ENCODE measurements around the gene NIT2.
"Not testable (repeated sequence)": the region's sequence is repeated elsewhere in the genome, so short reads cannot be mapped to it uniquely, and the experiment has no call there.

Gene NIT2

DNA sequence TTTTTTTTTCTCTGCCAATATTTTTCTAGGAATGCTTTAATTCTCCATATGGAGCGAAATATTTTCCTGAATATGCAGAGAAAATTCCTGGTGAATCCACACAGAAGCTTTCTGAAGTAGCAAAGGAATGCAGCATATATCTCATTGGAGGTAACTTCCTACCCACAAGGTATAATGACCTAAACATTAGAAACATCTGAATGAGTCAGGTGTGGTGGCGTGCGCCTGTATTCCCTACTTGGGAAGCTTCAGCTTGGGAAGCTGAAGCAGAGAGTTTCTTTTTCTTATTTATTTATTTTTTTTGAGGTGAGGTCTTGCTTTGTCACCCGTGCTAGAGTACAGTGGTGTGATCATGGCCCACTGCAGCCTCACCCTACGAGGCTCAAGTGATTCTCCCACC, 5.2 kb downstream of the NIT2 start:
- DNase-seq = no peak

DNA sequence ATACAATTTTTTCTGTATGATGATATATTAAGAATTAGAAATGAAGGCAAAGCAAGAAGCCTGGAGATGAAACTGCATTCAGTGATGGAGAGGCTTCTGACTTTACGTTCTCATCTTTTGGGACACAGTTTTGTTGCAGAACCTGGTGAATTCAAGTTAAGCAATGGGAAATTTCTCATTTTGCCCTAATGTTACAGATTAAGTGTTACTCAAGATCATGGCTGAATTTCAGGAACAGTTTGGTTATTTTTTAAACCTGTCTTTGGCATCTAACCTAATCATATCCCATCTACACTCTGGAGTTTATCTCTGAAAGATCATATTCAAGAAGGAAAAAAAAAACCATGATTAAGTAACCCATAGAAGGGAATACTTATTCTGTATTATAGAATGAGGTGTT, 6.0 kb downstream of the NIT2 start:
- no peak for DNase-seq

DNA sequence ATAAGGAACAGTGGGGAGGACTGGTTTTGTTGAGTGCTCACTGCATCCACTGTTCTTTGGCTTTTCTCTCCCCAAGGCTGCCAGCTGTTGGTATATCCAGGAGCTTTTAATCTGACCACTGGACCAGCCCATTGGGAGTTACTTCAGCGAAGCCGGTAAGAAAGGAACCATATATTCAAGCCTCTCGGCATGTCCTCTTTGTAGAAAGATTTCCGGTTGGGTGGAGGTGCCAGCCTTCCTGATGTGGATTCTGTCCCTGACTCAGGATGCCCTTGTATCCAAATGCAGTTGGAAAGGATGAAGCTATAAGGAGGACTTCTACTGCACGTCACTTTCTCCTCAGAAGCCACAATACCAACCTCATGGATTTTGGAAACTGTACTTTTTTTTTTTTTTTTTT, 14.2 kb downstream of the NIT2 start:
- no peak for DNase-seq

DNA sequence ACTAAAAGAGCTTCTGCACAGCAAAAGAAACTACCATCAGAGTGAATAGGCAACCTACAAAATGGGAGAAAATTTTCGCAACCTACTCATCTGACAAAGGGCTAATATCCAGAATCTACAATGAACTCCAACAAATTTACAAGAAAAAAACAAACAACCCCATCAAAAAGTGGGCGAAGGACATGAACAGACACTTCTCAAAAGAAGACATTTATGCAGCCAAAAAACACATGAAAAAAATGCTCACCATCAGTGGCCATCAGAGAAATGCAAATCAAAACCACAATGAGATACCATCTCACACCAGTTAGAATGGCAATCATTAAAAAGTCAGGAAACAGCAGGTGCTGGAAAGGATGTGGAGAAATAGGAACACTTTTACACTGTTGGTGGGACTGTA, 17.2 kb downstream of the NIT2 start:
- DNase-seq = not testable (repeated sequence)

DNA sequence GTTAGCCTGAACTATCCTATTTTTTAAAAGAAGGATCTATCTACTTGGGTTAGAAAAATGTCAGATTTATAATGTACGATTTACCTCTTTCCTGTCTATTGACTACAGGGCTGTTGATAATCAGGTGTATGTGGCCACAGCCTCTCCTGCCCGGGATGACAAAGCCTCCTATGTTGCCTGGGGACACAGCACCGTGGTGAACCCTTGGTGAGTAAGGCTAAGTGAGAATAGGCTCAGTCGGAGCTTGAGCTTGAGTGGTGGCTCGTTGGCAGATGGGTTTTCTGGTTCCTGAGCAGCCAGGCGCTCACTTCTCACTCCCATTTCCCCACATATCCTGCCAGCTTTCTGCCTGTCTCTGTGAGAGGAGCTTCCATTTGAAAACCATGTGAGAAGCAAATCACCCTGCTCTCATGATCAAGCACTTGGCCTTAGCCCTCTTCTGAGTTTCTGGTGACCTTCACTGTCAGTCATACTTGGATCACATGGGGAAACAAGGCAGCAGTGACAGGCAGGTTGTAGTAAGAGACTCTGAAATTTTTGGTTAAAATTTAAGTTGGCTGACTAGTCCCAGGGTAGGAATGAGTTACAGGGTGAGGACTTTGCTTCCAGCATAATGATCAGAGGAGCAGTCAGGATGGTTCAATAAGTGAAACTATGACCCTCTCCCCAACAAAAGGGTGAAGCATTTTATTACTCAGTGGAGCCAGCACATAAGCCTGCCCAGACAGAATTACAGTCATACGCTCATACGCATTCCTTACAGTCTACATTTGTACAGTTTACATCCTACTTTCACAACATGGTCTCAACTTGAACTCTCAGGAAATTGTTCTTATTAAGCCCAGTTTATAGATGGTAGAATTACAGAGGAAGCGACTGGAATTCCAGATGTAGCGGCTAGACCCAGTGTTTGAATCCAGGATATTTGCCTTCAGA, 18.0 kb downstream of the NIT2 start:
- no peak for DNase-seq

DNA sequence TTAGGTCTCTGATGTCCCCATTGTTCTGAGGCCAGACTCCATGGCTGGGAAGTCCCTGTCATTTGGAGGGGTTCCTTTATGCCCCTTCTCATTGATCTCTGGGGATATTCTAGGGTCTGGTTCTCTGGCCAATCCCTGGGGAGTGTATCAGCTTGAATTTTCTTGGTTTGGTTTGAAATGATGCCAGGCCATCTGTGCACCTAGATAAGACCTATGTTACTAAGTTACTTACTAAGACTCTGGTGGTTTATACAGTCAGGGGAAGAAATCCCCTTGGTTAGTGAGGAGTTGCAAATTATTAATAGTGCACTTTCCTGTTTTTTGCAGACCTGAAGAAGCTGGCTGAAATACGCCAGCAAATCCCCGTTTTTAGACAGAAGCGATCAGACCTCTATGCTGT, 20.3 kb downstream of the NIT2 start:
- DNase-seq = peak; percentile 45

DNA sequence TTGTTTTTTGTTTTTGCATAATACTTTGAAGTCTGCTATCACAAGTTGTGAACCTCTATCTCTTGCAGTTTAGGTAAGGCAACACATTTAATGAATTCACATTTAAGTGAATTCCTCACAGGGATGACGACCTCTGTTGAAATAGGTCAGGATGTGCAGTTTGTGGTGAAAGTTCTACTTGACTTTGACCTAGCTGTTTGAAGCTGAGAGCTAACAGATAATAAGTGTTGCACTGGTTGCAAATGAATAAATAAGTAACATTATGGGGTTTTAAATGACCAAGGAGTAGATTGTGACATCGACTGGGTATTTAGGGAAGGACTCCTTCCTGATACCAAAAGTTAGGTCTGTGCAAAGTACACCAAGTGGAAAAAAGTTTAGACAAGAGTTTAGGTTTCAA, 23.9 kb downstream of the NIT2 start:
- DNase-seq = no peak

DNA sequence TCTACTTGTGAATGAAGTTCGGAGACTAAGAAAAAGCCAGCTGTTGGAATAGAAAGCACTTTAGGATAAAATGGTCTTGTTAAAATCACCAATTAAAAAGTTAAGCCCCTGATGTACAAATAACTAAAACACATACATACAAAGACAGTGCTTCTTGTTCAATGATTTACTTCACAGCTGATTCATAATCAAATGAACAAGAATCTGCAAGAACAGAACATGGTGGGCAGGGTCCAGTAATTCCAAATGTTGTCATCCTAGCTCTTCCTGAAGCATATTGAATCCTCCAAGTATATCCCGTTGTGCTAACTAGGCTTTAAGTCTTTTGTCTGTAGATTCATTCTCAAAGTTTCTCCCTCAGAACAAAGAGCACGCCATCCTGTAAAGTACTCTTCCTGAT, 24.5 kb downstream of the NIT2 start:
- no peak for DNase-seq

DNA sequence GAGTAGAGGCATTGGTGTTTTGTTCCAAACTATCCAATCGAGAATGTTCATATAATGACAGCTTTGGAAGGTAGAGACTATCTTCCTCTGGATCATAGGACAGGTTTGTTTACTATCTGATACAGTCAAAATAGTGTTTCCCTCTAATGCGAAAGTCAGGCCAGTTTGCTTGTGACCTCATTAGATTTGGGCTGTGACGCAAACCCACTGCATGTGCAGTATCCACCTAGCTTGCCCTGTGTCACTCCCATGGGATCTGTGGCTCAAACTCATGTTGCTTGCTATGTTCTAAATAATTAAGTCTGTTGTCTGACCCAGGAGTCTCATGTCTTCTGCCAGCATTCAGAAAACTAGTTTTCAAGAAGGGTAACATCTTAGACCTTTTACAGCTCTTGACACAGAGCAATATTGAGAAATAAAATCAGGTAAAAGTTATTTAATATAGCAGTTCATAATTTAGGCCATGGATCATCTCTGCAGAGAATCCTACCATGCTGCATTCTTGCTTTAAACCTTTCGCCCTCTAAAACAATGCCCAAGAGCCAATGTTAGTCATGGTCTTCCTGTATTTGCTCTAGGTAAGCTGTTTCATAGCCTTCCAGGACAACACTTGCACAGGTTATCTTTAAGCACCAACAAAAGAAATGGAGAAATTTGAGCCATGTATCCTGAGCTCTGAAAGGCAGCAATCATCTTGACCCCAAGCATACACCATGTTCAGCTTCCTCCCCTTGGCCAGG, 26.4 kb downstream of the NIT2 start:
- no peak for DNase-seq

DNA sequence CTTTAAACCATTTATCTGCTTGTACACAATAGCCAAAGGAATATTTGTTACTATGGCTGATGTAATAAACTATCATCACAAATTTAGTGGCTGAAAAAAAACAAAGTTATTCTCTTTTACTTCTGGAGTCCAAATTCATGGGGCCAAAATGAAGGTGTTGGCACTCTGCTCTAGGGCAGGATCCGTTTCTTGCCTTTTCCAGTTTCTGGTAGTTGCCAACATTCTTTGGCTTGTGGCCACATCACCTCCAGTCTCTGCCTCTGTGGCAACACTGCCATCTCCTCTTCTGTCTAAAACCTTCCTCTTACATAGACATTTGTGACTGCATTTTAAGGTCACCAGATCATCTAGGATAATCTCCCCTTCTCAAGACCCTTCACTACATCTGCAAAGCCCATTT, 27.3 kb downstream of the NIT2 start:
- DNase-seq = no peak

DNA sequence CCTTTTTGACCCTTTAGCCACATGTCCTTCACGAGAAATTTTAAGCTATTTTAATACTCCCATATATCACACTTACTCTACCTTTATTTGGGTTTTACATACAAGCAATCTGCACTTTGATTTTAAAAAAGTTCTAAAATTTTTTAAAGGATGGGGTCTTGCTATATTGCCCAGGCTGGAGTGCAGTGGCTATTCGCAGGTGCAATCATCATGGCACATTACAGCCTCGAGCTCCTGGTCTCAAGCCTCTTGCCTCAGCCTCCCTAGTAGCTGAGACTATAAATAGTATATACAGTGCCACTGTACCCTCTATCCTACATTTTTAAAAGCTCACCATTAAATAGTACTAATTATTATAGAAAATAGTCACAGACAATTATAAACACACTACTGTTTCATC, 29.9 kb downstream of the NIT2 start:
- no peak for DNase-seq

DNA sequence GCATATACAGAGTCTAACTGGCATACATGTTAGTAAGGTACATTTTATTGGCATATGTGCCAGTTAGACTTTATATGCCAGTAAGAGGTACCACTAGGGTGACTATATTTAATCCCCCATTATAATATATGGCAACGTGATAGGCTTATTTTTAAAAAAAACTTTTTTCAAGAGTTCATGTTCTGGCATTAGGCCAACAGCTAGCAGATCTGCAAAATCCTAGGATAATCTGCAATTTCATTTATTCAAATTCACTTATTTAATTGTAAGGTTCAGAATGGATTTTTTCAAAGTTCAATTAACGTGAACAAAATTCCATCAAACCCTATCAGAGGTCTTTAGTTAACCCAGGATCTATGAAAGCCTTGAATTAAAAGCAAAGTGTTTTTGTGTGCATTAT, 31.9 kb downstream of the NIT2 start:
- DNase-seq = no peak

DNA sequence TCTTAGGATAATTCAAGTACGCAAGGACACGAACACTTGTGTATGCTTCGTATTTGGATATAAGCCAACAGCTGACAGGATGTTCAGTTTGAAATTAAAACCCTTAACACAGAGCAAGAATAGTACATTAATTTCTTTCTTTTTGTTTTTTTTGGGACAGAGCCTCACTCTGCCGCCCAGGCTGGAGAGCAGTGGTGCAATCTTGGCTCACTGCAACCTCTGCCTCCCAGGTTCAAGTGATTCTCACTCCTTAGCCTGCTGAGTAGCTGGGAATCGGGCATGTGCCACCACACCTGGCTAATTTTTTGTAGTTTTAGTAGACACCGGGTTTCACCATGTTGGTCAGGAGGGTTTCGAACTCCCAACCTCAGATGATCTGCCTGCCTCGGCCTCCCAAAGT, 33.9 kb downstream of the NIT2 start:
- DNase-seq = no peak

DNA sequence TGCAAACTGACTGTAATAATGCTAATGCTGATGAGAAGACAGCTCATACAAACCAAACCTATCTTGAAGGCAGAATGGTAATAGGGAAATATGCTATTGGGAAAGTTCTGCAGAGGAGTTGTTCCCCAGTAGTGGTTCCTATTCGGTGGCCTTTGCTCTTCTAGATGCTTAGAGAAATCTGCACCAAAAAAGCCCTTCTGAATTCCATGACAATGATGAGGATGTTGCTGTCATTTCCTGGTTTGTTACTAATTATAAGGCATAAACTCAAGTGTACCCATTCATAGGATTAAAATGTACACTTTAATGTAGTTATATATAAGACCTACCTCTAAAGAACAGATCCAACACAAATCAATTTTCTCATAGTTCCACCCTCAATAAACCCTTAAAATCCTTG, 36.2 kb downstream of the NIT2 start:
- no peak for DNase-seq

DNA sequence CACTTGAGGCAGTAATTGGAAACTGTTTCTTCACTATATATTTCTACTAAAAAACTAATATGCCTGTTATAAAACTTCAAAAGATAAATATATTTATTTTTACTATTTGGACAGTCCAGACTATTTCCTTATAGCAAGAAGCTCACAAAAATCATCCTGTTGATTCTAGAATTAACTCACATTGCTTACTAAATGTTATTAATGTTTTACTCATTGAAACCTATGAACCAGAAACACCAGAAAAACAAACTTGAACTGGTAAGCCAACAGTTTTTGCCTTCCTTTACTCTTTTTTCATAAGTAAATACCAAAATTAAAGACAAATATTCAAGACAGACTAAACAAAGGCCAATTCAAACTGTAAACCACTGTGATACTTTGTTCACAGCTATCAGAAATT, 40.0 kb downstream of the NIT2 start:
- DNase-seq = no peak

DNA sequence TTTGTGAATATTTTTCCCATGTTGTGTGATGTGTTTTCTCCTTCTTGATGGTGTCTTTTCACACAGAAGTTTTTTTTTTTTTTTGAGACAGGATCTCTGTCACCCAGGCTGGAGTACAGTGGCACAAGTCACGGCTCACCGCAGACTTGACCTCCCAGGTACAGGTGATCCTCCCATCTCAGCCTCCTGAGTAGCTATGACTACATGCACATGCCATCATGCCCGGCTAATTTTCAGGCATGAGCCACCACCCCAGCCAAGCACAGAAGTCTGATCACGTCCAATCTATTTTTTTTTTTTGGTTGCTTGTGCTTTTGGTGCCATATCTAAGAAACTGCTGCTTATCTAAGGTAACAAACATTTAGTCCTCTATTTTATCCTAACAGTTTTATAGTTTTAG, 41.7 kb downstream of the NIT2 start:
- no peak for DNase-seq

DNA sequence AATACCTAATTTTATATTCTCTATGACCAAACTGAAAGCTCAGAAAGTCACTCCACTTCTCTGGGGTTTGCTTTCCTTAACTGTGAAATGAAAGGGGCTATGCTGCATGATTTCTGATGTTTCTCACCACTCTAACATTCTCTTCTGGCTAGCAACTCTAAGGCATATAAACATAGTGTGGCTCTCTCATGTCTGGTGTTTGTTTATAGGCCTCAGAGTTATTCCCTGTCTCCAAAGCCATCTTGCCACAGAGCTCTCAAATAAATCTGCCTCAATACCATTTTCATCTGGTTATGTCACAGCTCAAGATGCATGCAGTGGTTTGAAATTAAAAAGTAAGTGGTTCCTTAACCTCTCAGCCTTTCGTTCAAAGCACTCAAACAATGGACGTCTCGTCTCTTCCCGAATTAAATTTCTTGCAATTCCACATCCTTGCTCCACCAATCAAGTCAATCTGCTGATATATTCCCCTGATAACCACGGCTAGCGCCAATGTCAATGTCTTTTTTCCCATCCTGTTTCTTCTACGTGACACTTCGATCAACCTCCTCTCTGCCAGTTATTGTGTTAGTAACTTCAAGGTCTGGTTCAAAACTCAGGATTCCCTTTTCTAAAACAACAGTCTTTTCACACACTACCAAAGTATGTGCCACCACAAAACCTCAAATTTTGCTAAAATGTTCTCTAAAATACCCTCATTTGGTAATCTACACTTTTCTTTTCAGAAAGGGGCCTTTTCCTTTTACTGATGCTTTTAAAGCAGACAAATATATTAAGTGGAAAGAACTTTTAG, 50.4 kb downstream of the NIT2 start:
- DNase-seq = no peak

DNA sequence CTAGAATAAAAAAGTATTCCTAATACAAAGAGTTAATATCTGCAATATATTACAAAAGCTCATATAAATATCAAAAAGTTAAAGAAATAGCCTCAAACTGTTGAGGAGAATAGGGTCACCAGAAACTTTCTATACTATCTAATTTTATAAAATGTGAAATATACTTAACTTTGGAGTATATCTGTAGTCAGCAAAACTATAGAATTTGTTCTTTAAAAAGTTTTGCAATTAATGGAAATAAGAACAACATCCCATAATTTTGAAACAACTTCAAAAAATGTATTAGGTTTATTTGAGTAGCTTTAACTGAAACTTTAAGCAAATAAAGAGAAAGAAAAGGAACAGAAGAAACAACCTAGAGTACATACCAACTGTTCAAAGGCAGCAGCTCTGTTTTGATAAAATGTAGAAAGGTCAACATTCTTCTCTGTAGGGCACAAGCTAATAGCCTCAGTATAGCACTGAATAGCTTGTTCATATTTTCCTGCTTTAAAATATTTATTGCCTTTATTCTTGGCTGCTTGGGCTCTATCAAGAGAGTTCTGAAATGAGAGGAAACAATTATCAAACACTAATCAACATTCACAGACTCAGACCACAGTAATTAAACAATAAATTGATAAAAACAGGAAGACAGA, 52.0 kb downstream of the NIT2 start:
- DNase-seq = no peak

DNA sequence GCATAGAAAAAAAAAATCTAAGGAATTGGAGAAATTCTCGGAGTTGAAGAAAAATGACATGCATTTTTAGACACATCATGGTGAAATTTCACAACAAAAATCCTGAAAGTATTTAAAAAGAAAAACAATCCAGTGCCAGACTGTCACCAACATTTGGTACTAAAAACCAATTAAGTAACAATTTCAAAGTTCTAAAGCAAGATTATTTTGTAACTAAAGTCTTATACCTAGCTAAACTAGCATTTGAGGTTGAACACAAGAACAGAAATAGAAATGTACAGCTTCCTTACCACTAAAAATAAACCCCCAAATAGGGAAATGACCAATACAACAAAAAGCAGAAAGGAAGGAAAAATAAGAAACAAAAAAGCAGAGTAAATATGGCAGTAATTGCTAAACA, 54.5 kb downstream of the NIT2 start:
- no peak for DNase-seq

DNA sequence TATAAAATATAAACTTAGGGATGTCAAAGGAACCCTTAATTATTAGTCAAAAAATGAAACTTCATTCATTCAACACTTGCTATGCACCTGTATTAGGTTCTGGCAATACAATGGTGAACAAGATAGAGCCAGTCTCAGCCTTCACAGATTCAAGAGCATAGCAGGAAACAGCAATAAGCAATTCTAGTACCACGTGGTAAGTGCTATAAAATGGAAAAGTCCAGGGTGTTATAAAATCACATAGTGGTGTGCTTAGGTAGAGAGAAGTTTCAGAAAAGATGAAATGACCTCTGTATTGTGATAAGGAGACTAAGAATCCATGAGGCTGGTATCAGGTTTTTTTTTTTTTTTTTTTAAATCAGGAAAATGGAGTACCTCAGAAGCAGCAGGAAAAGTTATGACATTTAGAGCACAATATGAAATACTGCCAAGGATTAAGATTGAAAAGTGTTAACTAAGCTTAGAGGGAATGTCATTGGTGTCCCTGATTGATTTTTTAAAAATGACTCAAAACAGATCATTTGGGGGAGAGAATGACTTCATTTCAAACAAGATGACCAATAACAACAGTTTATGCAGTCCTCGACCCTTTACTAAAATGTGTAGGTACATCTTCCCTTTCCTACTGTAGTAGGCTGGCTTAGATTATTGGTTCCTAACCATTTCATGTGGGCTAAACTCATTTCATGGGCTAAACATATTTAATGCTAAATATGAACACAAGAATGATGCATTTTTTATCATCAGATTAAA, 61.3 kb downstream of the NIT2 start:
- no peak for DNase-seq

DNA sequence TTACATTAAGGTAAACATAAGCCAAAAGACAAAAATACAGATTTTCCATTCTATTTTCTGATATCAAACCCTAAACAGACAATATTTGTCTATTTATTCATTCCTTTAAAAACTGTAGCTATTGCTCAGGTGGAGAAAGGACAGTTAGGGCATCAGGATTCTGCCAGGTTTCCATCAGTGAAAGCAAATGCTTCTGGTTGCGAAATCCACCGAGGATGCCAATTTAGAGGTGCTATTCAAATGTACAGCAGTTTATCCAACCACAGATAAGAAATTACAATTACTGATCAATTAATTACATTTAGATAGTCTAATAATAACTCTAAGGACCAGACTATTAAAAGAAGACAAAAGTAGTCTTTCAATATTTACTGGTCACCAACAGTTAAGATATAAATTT, 62.4 kb downstream of the NIT2 start:
- DNase-seq = no peak

DNA sequence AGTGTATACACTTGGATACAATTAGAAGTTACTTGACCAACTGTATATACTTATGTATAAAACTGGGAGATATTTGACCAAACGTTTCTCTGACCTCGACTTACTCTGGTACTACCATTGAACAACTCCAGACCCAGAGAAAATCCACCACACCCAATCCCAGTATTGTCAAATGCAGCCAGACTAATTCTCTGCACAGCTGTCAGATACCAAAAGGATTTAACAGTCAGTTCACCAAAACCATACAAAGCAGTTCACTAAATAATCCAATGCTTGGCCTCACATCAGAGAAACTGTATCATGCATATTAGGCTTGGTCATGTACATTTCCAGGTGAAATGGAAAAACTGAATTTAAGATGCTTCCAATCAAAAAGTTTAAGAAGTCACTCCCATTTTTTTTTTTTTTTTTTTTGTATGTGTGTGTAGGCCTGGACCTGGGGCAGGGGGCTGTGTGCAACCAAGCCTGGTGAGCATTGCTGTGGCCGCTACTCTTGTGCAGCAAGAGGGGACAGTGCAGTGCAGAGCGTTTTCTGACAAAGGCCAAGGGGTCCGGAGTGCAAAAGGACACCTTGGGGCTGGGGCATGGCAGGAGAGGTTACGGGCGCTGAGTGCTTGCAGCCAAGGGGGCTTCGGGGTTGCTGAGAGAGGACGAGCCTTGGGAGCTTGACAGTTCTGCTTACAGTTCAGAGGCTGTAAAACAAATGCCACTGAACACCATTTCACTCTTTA, 64.9 kb downstream of the NIT2 start:
- DNase-seq = no peak

Measured in NCI-H524 treated with DMSO at 0.1 percent for 48 hours (cell line).